Measurements from ENCODE around the gene REG4.

DNA sequence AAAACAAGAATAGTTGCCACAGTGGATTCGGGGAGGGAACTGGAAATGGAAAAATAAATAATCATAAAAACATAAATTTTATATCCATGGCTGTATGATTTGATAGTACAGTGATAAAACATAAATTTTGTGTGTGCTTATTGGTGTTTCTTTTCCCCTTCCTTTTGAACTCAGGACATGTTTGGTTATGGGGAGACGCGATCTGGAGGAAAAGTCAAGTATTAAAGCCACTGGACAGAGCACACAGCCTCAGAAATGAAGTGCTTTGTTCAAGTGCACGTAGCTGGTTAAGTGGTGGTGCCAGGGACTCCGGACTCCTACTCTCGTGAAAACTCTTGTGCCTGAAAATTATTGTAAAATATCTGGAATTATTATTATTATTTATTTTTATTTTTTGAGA, 32.9 kb downstream of the REG4 start:
- TF ChIP-seq, protein P1, sequence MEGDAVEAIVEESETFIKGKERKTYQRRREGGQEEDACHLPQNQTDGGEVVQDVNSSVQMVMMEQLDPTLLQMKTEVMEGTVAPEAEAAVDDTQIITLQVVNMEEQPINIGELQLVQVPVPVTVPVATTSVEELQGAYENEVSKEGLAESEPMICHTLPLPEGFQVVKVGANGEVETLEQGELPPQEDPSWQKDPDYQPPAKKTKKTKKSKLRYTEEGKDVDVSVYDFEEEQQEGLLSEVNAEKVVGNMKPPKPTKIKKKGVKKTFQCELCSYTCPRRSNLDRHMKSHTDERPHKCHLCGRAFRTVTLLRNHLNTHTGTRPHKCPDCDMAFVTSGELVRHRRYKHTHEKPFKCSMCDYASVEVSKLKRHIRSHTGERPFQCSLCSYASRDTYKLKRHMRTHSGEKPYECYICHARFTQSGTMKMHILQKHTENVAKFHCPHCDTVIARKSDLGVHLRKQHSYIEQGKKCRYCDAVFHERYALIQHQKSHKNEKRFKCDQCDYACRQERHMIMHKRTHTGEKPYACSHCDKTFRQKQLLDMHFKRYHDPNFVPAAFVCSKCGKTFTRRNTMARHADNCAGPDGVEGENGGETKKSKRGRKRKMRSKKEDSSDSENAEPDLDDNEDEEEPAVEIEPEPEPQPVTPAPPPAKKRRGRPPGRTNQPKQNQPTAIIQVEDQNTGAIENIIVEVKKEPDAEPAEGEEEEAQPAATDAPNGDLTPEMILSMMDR (conservative IDR thresholded peaks at IDR 0.05 in 1 of 2, IDR thresholded peaks at IDR 0.05 in 1 of 2; ENCODE audit: low read depth in 1 of 2, low read length in 2 of 2), result no peak
- no peak for TF ChIP-seq EZH2 (IDR thresholded peaks at IDR 0.05; ENCODE audit: low read length, missing control alignments)

Data from fibroblast of lung (primary cell).